GM10266 (cell line): ENCODE data around the gene OPCML.

Experiments
- DNase-seq: peaks from one replicate; pipeline ENCODE4 v3.0.0; 2012; ENCODE audit errors: extremely low spot score
- CTCF ChIP-seq: IDR thresholded peaks from 2 replicates; pipeline ENCODE4 v1.5.1; 2012; ENCODE audit warnings: mild to moderate bottlenecking, low read depth; ENCODE audit not compliant: control insufficient read depth, insufficient read depth; ENCODE audit errors: missing control alignments

The OPCML gene

GRCh38 chr11:133467686-133468085 is 64.6 kb downstream of the OPCML start:
- no peak for DNase-seq
- no peak for TF ChIP-seq CTCF

GRCh38 chr11:133443206-133443747 is 89.0 kb downstream of the OPCML start:
- no peak for TF ChIP-seq CTCF
- no peak for DNase-seq

- no peak for DNase-seq
Measured at GRCh38 chr11:133441964-133442660, 90.2 kb downstream of the OPCML start.

GRCh38 chr11:133425992-133426391 is 106.3 kb downstream of the OPCML start:
- no peak for DNase-seq
- no peak for TF ChIP-seq CTCF

More at GRCh38 chr11:133441964-133442660, 90.2 kb downstream of the OPCML start:
- no peak for TF ChIP-seq CTCF

- no peak for DNase-seq
- TF ChIP-seq CTCF: no peak
Measured at GRCh38 chr11:133425245-133425644, 107.1 kb downstream of the OPCML start.

- no peak for DNase-seq
- TF ChIP-seq CTCF: no peak
Measured at GRCh38 chr11:133418218-133418617, 114.1 kb downstream of the OPCML start.

- no peak for TF ChIP-seq CTCF
- no peak for DNase-seq
Measured at GRCh38 chr11:133414506-133414905, 117.8 kb downstream of the OPCML start.
